NCI-H446 (cell line): ENCODE data around the gene TKT.

Experiments used
- DNase-seq, 2 experiments: peaks; one replicate each; lab custom pipeline; 2025; lab: John Stamatoyannopoulos, UW

Gene TKT

DNA sequence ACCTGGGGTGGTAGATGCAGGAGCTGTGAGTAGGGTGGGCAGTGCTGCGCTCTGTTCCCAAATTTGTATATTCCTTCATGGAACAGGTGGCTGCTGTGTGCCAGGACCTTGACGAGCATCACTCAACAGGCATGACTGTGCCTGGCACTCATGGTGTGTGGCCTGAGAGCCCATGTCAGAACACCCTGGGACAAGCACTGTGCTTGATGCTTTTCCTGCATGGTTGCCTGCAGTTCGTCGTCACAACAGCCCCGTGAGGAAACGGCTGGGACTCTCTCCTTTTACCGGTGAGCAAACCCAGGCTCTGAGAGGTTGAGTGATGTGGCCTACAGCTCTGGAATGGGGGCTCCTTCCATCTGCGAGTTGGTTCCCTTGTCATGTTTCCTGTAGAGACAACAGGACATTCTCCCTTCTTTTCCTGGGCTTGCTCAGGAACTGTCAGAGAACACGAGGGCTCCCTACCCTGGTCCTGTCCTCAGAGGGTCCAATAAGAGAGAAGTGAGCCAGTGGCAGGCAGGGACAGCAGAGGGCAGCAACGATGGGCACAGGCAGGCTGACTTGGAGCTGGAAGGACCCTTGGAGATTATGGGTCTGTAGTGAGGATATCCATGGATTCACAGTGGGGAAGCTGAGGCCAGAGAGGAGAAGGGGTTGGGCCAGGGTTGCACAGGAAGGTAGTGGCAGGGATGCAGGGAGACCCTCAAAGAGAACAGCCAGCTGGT is 57.4 kb downstream of the TKT start:
- no peak for DNase-seq

DNA sequence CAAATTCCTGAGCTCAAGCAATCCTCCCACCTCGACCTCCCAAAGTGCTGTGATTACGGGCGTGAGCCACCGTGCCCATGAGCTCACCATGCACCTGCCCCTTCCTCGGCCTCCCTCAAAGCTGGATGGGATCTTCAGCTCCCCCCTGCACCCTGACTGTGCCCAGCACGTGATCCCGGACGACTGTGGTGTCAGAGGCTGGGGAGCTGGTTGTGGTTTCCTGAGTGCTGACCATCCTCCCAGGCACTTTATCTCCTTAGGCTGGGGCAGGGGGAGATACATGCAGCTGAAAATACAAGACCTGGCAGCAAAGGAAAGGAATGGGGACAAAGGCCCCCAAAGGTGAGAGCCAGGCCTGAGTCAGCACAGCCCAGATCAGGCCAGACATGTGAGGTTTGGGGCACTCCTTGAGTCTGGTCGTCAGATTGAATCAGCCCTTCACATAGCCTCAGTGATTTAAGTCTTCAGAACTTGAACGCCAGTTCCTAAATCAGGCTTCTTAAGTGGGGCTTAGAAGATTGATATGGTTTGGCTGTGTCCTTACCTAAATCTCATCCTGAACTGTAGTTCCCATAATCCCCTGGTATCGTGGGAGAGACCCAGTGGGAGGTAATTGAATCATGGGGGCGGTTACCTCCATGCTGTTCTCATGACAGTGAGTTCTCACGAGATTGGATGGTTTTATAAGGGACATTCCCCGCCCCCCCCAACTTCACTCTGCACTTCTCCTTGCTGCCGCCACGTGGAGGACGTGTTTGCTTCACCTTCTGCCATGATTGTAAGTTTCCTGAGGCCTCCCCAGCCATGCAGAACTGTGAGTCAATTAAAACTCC is 59.0 kb downstream of the TKT start:
- no peak for DNase-seq

DNA sequence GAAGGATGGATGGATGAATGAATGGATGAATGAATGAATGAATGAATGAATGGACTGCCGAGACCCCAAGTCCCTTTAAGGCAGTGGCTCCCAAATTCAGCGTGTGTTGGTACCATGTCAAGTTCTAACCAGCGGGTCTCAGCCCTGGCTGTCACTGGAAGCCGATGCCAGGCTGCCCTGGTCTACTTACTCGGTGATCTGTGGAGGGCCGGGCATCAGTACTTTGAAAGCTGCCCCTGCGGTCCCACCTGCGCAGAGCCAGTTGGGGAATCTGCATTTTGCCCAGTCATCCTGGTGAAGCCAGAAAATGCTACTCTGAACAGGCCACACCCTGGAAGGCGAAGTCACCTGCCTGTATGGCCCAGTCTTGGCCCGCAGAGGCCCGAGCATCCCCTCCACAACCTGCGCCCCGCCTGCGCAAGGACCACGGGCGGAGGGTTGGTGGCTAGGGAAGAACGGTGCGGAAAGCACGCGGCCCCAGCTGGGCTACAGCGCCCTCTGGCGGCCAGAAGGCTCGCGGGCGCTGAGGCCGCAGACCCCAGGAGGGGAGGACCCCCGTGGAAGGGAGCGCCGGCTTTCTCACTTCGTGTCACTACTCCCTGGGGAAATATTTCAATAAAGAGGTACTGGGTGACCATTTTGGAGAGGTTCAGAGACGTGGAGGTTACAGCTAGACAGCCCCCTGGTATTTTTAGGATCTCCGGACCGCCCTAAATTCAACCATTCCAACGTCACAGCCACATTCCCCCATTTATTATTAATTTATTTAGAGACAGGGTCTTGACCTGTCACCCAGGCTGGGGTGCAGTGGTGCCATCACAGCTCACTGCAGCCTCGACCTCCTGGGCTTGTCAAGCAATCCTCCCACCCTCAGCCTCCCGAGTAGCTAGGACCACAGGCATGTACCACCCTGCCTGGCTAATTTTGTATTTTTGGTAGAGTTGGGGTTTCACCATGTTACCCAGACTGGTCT is 59.9 kb downstream of the TKT start:
- DNase-seq: peak in 1 of 2 experiments; percentile 37

DNA sequence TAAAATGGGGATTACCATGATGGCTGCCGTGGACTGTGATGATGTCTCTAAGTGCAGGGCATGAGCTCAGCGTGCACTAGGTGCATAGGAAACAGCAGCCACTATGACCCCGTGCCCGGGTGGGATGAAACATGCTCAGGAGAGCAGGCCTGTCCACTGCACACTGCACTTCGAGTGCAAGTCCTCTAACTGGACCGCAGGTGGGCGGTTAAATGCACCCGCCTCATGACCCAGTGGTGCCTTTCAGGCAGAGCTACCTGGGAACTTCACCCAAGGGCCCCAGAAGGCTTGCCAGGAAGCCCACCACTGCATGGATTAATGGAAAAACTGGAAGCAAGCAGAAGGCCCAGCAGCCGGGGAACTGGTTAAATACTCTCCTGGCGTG is 60.8 kb downstream of the TKT start:
- DNase-seq: no peak

DNA sequence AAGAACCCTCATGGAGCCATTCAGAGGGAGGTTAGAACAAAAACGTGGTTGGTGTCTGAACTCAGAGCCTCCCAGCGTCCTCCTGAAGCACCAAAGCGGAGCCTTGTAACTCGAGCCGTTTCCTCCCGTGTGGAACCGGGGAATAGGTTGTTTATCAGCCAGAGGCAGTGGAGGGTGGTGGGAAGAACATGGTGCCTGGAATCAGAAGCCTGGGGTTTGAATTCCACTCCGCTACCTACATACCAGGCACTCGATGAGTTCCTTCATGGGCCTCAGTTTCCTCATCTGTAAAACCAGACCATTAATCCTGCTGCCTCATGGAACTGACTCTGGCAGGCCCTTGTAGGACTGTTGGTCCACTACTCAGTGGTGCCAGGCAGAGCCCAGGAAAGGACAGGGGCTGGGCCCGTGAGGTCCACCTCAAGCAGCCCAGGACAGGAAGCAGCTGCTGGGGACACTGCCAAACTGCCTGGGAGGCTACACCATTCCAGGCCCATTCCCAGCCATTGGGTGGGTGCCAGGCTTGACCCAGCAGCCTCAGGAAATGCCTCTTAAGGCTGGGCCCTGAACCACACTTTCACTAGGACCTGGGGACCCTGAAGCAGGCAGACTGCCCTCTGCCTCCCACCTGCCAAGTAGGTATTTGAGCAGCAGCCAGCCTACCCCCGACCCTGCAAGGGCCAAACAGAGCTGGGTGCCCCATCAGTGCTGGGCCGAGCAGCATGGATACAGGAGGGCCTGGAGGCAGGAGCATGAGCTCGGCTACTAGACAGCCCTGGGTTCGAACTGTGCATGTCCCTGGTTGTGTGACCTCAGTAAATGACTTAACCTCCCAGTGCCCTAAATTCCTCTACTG is 61.4 kb downstream of the TKT start:
- DNase-seq: no peak

DNA sequence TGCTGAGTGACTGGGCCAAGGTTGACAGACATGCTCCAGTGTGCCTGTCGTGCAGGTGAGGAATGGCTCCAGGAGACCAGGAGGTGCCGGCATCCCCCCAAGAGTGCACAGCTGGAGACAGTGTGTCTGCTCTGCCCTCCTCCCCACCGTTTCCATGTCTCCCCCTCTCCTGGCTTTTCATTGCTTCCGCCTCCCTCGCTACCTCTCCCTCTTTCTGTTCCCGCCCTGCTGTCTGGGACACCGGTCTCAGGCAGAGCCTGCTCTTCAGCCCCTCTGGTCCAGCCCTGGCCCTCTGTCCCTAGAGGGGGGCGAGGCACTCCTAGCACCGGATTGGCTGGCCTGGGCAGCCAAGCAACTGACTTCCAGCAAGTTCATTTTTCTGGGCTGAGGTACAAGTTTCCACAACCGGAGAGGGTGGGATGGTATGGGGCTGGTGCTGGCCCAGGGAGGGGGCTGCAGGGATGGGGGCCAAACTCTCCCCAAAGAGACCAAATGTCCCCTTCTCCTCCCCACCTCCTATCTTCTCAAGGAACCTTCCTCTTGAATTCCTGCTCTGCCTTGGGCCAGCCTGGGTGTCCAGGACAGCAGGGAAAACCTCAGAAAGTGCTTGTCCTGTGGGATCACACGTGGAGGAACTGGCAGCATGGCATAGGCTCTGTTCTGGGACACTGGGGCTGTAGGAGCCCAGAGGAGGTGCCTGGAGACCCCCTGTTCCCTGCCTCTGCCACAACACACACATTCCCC is 62.2 kb downstream of the TKT start:
- DNase-seq: no peak

DNA sequence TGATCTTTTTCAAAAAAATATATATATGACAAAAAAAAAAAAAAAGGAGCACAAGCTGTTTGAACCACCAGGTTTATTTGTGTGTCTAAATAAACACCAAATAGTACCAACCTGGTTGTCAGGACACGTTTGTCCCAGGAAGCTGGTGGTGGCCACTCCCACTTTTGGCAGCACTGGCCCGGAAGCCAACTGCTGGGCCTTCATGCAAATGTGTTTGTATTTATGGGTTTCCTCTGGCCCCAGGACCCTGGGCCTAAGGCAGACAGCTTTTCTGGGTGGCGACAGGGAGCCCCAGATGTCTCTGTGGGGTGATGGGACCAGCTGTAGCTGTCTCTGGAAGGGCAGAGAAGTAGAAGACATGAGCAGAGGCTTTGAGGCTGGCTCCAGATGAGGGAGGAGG is 63.2 kb downstream of the TKT start:
- no peak for DNase-seq

DNA sequence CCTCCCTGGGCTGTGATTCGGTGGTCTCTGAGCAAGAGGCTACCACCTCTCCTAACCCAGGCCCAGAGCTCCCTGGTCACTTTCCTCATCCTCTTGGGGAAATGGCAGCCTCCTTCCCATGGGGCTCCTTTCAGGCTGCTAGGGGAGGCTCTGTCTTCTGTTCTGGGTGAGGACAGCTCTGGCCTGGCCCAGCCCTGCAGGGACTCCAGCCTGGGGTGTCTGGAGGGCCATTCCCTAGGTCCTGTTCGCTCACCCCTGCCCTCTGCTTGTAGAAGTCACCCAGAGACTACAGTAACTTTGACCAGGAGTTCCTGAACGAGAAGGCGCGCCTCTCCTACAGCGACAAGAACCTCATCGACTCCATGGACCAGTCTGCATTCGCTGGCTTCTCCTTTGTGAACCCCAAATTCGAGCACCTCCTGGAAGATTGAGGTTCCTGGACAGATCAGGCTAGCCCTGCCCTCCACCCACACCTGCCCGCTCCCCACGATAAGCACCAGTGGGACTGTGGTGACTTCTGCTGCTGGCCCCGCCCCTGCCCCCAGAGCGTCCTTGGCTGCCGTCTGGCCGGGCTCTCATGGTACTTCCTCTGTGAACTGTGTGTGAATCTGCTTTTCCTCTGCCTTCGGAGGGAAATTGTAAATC is 63.9 kb downstream of the TKT start:
- no peak for DNase-seq

DNA sequence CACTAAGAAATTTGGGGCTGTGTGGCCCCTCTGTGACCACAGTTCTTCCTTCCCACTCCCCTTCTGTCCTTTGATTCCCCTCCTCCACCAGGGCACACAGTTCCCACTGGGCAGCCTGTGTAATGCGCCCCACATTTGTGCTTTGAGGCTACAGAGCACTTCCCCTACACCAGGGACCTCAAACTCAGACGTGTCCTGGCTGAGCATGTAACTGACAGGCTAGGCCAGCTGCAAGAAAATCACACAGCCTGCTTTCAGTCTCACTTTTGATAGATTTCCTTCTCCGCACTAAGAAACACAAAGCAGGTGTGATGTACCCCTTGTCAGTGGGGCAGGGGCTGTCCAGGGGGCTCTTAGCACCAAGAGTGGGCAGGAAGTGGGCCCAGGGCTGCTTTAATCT is 65.2 kb downstream of the TKT start:
- no peak for DNase-seq

DNA sequence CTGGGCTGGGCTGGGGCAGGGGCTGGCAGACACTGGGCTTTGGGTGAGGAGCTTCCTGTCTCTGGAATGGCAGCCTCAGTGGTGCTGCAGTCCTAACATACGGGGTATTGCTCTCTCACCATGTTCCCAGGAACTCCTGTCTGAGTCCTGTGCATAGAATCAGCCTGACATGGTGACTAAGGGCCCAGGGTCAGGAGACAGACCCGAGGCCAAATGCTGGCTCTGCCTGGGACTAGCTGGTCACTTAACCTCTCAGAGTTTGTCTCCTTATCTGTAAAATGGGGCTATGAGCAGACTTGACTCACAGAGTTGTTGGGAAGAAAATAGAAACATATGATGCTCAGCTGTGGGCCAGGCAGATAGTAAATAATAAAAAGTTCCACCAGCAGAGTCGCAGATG is 66.5 kb downstream of the TKT start:
- DNase-seq: no peak

DNA sequence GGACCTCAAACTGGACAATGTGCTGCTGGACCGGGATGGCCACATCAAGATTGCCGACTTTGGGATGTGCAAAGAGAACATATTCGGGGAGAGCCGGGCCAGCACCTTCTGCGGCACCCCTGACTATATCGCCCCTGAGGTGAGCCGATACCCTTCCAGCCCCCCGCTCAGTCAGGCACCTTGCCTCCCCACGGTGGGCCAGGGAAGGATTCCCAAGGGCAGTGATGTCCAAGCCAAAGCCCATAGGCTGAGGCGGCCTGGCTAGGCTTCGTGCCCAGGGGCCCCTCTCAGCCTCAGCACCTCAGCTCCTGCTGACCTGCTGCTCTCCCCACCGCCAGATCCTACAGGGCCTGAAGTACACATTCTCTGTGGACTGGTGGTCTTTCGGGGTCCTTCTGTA is 67.1 kb downstream of the TKT start:
- DNase-seq: no peak

DNA sequence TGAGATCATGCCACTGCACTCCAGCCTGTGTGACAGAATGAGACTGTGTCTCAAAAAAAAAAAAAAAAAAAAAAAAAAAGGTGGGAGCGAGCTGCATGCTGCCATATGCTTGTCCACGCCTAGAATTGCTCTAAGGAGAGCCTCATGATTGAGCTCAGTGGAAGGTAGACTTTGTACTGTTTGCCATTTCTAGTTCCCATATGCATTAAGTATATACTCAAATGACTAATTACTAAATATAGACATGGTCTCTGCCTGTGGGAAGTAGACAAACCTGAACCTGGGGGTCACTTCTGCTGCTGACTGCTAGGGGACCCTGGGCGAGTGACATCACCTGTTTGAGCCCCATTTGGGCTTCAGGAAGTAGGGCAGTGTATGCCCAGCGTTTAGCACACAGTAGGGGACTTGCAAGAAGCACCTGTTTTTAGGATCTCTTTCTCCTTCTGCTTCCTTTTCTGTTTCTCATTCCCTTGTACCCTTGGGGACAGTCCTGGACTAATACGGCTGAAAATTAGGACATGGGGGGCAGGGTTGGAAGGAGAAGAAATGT is 67.6 kb downstream of the TKT start:
- DNase-seq: no peak

DNA sequence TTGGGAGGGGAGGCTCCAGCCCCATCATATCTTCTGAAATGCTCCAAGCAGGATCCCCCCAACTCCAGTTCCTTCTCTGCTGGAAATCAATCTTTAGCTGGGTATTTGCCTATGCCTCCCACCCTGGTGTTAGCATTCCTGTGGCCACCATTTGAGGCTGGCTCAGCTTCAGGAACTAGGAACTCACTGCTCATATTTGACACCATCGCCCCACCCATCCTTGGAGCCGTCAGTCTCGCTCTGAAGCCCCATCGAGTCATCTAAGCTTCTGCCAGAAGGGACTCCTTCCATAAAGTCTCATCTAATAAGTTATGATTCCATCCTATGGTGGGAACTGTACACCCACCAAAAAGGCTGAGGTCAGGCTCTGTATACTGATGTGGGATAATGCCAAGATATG is 68.4 kb downstream of the TKT start:
- no peak for DNase-seq

DNA sequence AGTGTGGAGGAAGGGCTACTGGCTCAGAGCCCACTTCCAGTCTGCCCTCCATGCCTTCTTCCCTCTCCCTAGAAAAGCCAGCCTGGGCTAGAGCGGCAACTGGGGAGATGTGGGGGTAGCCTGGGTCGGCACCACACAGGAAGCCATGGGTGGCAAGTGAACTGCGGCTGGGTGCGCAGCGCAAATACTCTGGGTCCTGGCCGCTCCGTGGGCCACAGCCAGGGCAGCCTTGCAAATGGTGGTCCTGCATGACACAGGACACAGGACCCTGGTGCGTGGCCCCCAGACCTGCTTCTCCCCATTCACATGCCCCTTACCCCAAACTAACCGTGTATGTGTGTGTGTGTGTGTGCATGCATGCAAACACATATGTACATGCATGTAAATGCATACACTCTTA is 69.1 kb downstream of the TKT start:
- DNase-seq: no peak

DNA sequence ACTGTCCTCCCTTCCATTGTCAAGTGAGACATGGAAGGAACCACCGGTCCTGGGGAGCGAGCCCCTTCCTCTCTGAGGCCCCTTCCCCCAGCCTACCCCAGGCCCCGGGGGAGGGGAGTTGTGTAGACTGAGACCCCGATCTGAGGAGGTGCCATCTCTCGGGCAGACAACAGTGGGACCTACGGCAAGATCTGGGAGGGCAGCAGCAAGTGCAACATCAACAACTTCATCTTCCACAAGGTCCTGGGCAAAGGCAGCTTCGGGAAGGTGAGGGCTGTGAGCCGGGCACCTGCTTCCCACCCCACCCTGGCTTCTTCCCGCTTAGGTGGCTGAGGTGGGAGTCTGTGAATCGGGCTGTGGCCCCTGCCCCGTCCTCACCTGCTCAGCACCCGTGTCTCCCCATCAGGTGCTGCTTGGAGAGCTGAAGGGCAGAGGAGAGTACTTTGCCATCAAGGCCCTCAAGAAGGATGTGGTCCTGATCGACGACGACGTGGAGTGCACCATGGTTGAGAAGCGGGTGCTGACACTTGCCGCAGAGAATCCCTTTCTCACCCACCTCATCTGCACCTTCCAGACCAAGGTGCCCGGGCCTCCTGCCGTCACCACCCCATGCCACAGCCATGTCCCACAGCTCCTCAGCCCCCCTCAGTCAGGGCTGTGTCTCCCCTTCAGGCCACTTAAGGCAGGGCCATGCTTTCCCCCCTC is 69.9 kb downstream of the TKT start:
- DNase-seq: no peak

DNA sequence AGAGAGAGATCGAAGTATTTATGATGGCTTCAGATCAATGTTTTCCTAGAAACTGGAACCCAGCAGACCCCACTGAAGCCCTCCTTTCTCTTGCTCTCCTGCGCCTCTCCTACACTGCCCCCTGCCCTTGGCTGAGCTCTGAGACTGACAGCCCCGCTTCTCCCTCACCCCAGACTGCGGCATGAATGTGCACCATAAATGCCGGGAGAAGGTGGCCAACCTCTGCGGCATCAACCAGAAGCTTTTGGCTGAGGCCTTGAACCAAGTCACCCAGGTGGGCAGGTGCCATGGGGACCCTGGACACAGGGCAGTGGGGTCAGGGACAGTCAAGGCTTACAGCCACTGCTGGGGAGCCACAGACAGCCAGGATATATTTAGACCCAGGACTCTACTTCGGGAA is 71.1 kb downstream of the TKT start:
- DNase-seq: no peak

DNA sequence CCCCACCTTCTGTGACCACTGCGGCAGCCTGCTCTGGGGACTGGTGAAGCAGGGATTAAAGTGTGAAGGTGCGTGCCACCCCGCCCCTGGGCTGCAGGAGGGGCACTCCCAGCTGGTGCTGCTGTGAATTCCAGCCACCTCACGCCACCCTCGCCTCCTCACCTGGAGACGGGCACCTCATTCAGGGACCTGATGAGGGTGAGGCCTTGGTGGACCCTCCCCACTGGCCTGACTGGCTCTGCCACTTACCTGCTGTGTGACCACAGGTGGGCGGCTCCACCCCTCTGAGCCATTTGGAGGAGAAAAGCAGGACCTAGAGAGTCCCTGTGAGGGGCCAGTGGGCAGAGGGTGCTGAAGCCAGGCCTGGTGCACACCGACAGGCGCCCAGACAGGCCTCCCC is 72.3 kb downstream of the TKT start:
- no peak for DNase-seq

DNA sequence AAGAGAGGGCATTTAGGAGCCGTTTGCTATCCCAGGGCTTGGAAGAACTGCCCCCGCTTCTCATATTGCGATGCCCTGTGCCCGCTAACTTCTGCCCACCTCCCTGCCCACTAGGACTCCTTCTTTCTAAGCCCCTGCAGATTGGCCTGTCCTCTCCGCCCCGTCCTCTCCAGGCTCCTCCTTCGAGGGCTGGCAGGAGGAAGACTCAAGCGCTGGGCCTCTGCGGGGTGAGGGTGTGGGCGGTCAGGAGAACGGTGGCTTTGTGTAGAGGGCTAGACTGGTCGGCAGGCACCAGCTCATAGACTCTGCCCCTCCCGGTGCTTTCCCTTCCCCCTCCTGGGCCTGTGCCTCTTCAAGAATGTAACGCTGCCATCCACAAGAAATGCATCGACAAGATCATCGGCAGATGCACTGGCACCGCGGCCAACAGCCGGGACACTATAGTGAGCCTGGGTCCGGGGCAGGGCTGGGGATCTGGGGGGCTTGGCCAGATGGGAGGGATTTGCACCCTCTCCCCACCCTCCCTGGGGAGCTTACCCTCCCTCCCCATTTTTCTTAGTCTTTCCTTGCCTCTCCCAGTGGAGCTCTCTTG is 73.0 kb downstream of the TKT start:
- DNase-seq: no peak

DNA sequence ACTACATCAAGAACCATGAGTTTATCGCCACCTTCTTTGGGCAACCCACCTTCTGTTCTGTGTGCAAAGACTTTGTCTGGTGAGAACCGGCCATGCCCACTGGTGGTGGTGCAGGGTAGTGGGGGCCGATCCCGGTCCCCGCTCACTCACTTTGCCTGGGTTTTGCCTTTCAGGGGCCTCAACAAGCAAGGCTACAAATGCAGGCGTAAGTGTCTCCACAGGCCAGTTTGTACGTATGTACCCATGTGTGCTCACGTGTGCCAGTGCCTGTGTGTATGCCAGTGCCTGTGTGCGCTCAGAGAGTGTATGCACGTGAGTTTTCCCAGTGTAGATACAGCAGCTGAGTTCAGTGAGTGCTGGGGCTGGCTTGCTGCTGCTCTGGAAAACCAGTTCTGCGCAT is 74.3 kb downstream of the TKT start:
- no peak for DNase-seq
